PFSK-1 (cell line): ENCODE results near the gene NTM.

Source experiments
- FOXP2 ChIP-seq: optimal IDR thresholded peaks from 2 replicates; pipeline ENCODE3; 2011; ENCODE audit warnings: borderline replicate concordance, control low read depth, inconsistent platforms; ENCODE audit not compliant: insufficient read depth; ENCODE audit errors: extremely low read length, extremely low read depth
- POLR2AphosphoS5 ChIP-seq: IDR thresholded peaks from 2 replicates; pipeline ENCODE4 v1.6.1; 2012; ENCODE audit warnings: low read depth, mild to moderate bottlenecking, control low read depth, low read length, moderate library complexity
- REST ChIP-seq, 2 experiments: IDR thresholded peaks; 2 replicates each; pipeline versions ENCODE4 v1.6.1 to v1.8.0; 2011 to 2012; ENCODE audit warnings: low read depth in 2 of 2, low read length in 2 of 2, control low read depth in 1 of 2, inconsistent platforms in 1 of 2, mild to moderate bottlenecking in 1 of 2, moderate library complexity in 1 of 2; ENCODE audit not compliant: insufficient read depth in 1 of 2
- SIN3A ChIP-seq: IDR thresholded peaks from 2 replicates; pipeline ENCODE4 v1.6.1; 2012; ENCODE audit warnings: mild to moderate bottlenecking, low read length, moderate library complexity, borderline replicate concordance; ENCODE audit not compliant: insufficient read depth
- TAF1 ChIP-seq: IDR thresholded peaks from 2 replicates; pipeline ENCODE4 v1.6.1; 2012; ENCODE audit warnings: low read length, control low read depth, borderline replicate concordance; ENCODE audit not compliant: insufficient read depth

Gene NTM

GRCh38 chr11:131543389-131544025 lies 173.1 kb downstream of the NTM start:
- TF ChIP-seq SIN3A, result no peak
- TF ChIP-seq FOXP2, result no peak
- TF ChIP-seq REST (IDR thresholded peaks at IDR 0.05; ENCODE audit: insufficient read depth in 1 of 2, low read depth in 2 of 2, low read length in 2 of 2), result no peak
- TF ChIP-seq POLR2AphosphoS5, result no peak
- TF ChIP-seq TAF1, result no peak

- TF ChIP-seq FOXP2 (no peak), POLR2AphosphoS5 (no peak), REST (IDR thresholded peaks at IDR 0.05; ENCODE audit: insufficient read depth in 1 of 2, low read depth in 2 of 2, low read length in 2 of 2) (no peak), TAF1 (no peak), SIN3A (no peak)
These were observed 174.2 kb downstream of the NTM start for GRCh38 chr11:131544591-131544990.

- TF ChIP-seq FOXP2, result no peak
- TF ChIP-seq POLR2AphosphoS5, result no peak
- TF ChIP-seq REST (IDR thresholded peaks at IDR 0.05; ENCODE audit: insufficient read depth in 1 of 2, low read depth in 2 of 2, low read length in 2 of 2), result no peak
- TF ChIP-seq SIN3A, result no peak
- TF ChIP-seq TAF1, result no peak
These were observed 175.9 kb downstream of the NTM start for GRCh38 chr11:131546218-131546895.

GRCh38 chr11:131549099-131549498 lies 178.7 kb downstream of the NTM start:
- no peak for TF ChIP-seq POLR2AphosphoS5
- no peak for TF ChIP-seq TAF1

GRCh38 chr11:131549770-131550169 lies 179.4 kb downstream of the NTM start:
- TF ChIP-seq POLR2AphosphoS5 (no peak), FOXP2 (no peak), SIN3A (no peak), REST (IDR thresholded peaks at IDR 0.05; ENCODE audit: insufficient read depth in 1 of 2, low read depth in 2 of 2, low read length in 2 of 2) (no peak), TAF1 (no peak)
